ENCODE data around the gene THSD8.

THSD8 gene

GRCh38 chr19:12801466-12802266 lies at the start of gene THSD8, which contains the start of gene PRDX2:
TSS of gene THSD8 (plus strand) at chr19:12802069. CDS start at chr19:12802072, 3 bp downstream.
TSS of gene PRDX2 (minus strand) at chr19:12801800. CDS start at chr19:12801261, 539 bp downstream.
- peak; percentile 87 for DNase-seq

GRCh38 chr19:12754465-12755196 lies 47.2 kb upstream of the THSD8 start:
- DNase-seq: no peak

- DNase-seq: no peak
These were observed 45.6 kb upstream of the THSD8 start for GRCh38 chr19:12756150-12756883.

GRCh38 chr19:12757544-12758274 lies 44.2 kb upstream of the THSD8 start:
- DNase-seq: peak; percentile 75

- DNase-seq: no peak
These were observed 42.2 kb upstream of the THSD8 start for GRCh38 chr19:12759686-12760085.

GRCh38 chr19:12763100-12763499 lies 38.8 kb upstream of the THSD8 start:
- no peak for DNase-seq

GRCh38 chr19:12764698-12765097 lies 37.2 kb upstream of the THSD8 start:
- no peak for DNase-seq

- DNase-seq: peak; percentile 89
These were observed 35.8 kb upstream of the THSD8 start for GRCh38 chr19:12766051-12766521.

- DNase-seq: no peak
These were observed 34.7 kb upstream of the THSD8 start for GRCh38 chr19:12767150-12767549.

GRCh38 chr19:12767666-12768065 lies 34.2 kb upstream of the THSD8 start:
- no peak for DNase-seq

GRCh38 chr19:12769689-12770088 lies 32.2 kb upstream of the THSD8 start:
- DNase-seq: no peak

- no peak for DNase-seq
These were observed 30.9 kb upstream of the THSD8 start for GRCh38 chr19:12770922-12771321.

- no peak for DNase-seq
These were observed 29.5 kb upstream of the THSD8 start for GRCh38 chr19:12772323-12772722.

- DNase-seq: no peak
These were observed 28.3 kb upstream of the THSD8 start for GRCh38 chr19:12773571-12773970.

GRCh38 chr19:12774588-12775555 lies 27.0 kb upstream of the THSD8 start, which contains the start of gene HOOK2:
TSS of gene HOOK2 (minus strand) at chr19:12775552. CDS start at chr19:12775449, 103 bp downstream.
- no peak for DNase-seq

- DNase-seq: peak; percentile 91
These were observed 24.5 kb upstream of the THSD8 start for GRCh38 chr19:12777217-12778016.

- peak; percentile 87 for DNase-seq
These were observed 23.6 kb upstream of the THSD8 start for GRCh38 chr19:12778017-12778904.

GRCh38 chr19:12778905-12779161 lies 23.0 kb upstream of the THSD8 start:
- DNase-seq: no peak
